IMR-90 (cell line): ENCODE data around the gene CHMP6. TPM values are rescaled to one million over a fixed set of nuclear protein-coding genes. Genes with fewer than 3 reads are reported as not detected.
"Not testable (repeated sequence)": the region's sequence is repeated elsewhere in the genome, so short reads cannot be mapped to it uniquely, and the experiment has no call there.

Source experiments
- ATAC-seq: fragments of 200-7000 bp; cut with Tn5 transposase; 2 replicates; pipeline ENCODE4 v1.9.1; 2020; ENCODE audit warnings: low read depth, mild to moderate bottlenecking, moderate library complexity
- BruUV-seq: library from RNA; stranded (reverse); fragments of 400-500 nt; replicated peaks from 2 replicates; lab custom pipeline; 2021; lab: Mats Ljungman, UMichigan
- CTCF ChIA-PET: fragments of 300-600 bp; formaldehyde crosslinking; extraction: SDS; loops from one replicate; lab custom pipeline; 2021; ENCODE audit warnings: antibody characterized with exemption; lab: Yijun Ruan, JAX
- POLR2A ChIA-PET: fragments of 300-600 bp; sonication (Branson Sonifier 250); formaldehyde crosslinking; loops from one replicate; lab custom pipeline; 2022; ENCODE audit warnings: antibody characterized with exemption; ENCODE audit not compliant: unreplicated experiment; lab: Charles Lee
- DNase-seq: peaks from one replicate; pipeline ENCODE4 v3.0.0; 2013
- H2AFZ ChIP-seq: replicated peaks from 2 replicates; pipeline ENCODE3; 2013; ENCODE audit warnings: low read length, mild to moderate bottlenecking; ENCODE audit not compliant: poor library complexity
- H2AK5ac ChIP-seq: 2 replicates; pipeline ENCODE4 v1.6.1; 2013; ENCODE audit warnings: low read depth, low read length, inconsistent platforms
- H2AK9ac ChIP-seq: replicated peaks from 2 replicates; pipeline ENCODE3; 2013; ENCODE audit warnings: mild to moderate bottlenecking, low read depth, low read length, moderate library complexity; ENCODE audit not compliant: poor library complexity
- H2BK120ac ChIP-seq: 2 replicates; pipeline ENCODE4 v1.6.1; 2013; ENCODE audit warnings: low read depth, low read length, inconsistent platforms
- H2BK15ac ChIP-seq: 3 replicates; pipeline ENCODE4 v1.6.1; 2013; ENCODE audit warnings: low read depth, low read length, inconsistent platforms
- H2BK20ac ChIP-seq: 2 replicates; pipeline ENCODE4 v1.6.1; 2013; ENCODE audit warnings: low read depth, mild to moderate bottlenecking, inconsistent platforms, low read length, moderate library complexity
- H2BK5ac ChIP-seq: 2 replicates; pipeline ENCODE4 v1.6.1; 2013; ENCODE audit warnings: mild to moderate bottlenecking, low read depth, low read length, inconsistent platforms; ENCODE audit not compliant: poor library complexity, severe bottlenecking
- H3K14ac ChIP-seq: replicated peaks from 2 replicates; pipeline ENCODE4 v1.6.1; 2013; ENCODE audit warnings: low read depth, low read length, inconsistent platforms
- H3K18ac ChIP-seq: 2 replicates; pipeline ENCODE4 v1.6.1; 2013; ENCODE audit warnings: low read depth, low read length, control low read depth
- H3K23ac ChIP-seq: 2 replicates; pipeline ENCODE4 v1.6.1; 2013; ENCODE audit warnings: low read depth, low read length, inconsistent platforms
- H3K27ac ChIP-seq: 2 replicates; pipeline ENCODE4 v1.5.1; 2013; ENCODE audit warnings: mild to moderate bottlenecking, control low read depth, low read length; ENCODE audit not compliant: insufficient read depth
- H3K27me3 ChIP-seq: 2 replicates; pipeline ENCODE4 v1.6.1; 2013; ENCODE audit warnings: low read length; ENCODE audit not compliant: control insufficient read depth, insufficient read depth
- H3K36me3 ChIP-seq: 2 replicates; pipeline ENCODE4 v1.6.1; 2013; ENCODE audit warnings: low read length, mixed read lengths; ENCODE audit not compliant: control insufficient read depth, insufficient read depth
- H3K4ac ChIP-seq: 2 replicates; pipeline ENCODE4 v1.6.1; 2013; ENCODE audit warnings: low read depth, low read length, inconsistent platforms
- H3K4me1 ChIP-seq: 2 replicates; pipeline ENCODE4 v1.6.1; 2013; ENCODE audit warnings: low read length, mixed read lengths; ENCODE audit not compliant: control insufficient read depth, insufficient read depth
- H3K4me2 ChIP-seq: 2 replicates; pipeline ENCODE4 v1.6.1; 2013; ENCODE audit warnings: low read depth, mild to moderate bottlenecking, control low read depth, low read length, moderate library complexity
- H3K4me3 ChIP-seq: 2 replicates; pipeline ENCODE4 v1.5.1; 2013; ENCODE audit warnings: low read depth, mild to moderate bottlenecking, control low read depth, low read length, moderate library complexity; ENCODE audit not compliant: insufficient read depth
- H3K56ac ChIP-seq: 2 replicates; pipeline ENCODE4 v1.6.1; 2013; ENCODE audit warnings: low read length, inconsistent platforms; ENCODE audit not compliant: insufficient read depth; ENCODE audit errors: extremely low read depth
- H3K79me1 ChIP-seq, 2 experiments: 2 replicates each; pipeline ENCODE4 v1.6.1; 2013; ENCODE audit warnings: low read length in 2 of 2, inconsistent platforms in 1 of 2, low read depth in 1 of 2
- H3K9ac ChIP-seq: 2 replicates; pipeline ENCODE4 v1.6.1; 2013; ENCODE audit warnings: low read depth, low read length, control low read depth
- H3K9me1 ChIP-seq: 2 replicates; pipeline ENCODE4 v1.6.1; 2013; ENCODE audit warnings: low read length, inconsistent platforms; ENCODE audit not compliant: insufficient read depth
- H3K9me3 ChIP-seq: 2 replicates; pipeline ENCODE4 v1.6.1; 2013; ENCODE audit warnings: low read length; ENCODE audit not compliant: control insufficient read depth, insufficient read depth
- H4K20me1 ChIP-seq: 2 replicates; pipeline ENCODE4 v1.6.1; 2013; ENCODE audit warnings: low read length, inconsistent platforms; ENCODE audit not compliant: insufficient read depth
- H4K5ac ChIP-seq: 2 replicates; pipeline ENCODE4 v1.6.1; 2013; ENCODE audit warnings: mild to moderate bottlenecking, low read depth, low read length, control low read depth
- H4K8ac ChIP-seq, 2 experiments: 2 replicates each; pipeline ENCODE4 v1.6.1; 2013; ENCODE audit warnings: low read depth in 2 of 2, low read length in 2 of 2, control low read depth in 1 of 2, inconsistent platforms in 1 of 2
- H4K91ac ChIP-seq: 2 replicates; pipeline ENCODE4 v1.6.1; 2013; ENCODE audit warnings: low read depth, low read length, inconsistent platforms; ENCODE audit not compliant: insufficient read depth
- BHLHE40 ChIP-seq: fragments of 150-350 bp; IDR thresholded peaks from 2 replicates; pipeline ENCODE4 v1.6.1; 2016; ENCODE audit warnings: mild to moderate bottlenecking, low read depth, low read length
- WGBS, 2 experiments: methylation state at CpG; one replicate each; pipeline versions ENCODE4 v1.1.5 to v1.1.7; 2013; ENCODE audit warnings: missing lambda C conversion rate in 2 of 2; ENCODE audit not compliant: insufficient read length in 1 of 2; ENCODE audit errors: extremely low coverage in 2 of 2; 5-methylcytosine and 5-hydroxymethylcytosine counted together
- dilution Hi-C: fragments of 300-500 bp; cut with HindIII; formaldehyde crosslinking; loops from one replicate; pipeline ENCODE4 v1.14.3; 2018; ENCODE audit warnings: low sequenced_read_pairs; ENCODE audit not compliant: unreplicated experiment
- in situ Hi-C: fragments of 300-500 bp; cut with MboI; formaldehyde crosslinking; loops from 3 replicates; pipeline ENCODE4 v1.14.3; 2019; ENCODE audit warnings: low sequenced_read_pairs, inconsistent platforms, mixed read lengths
- intact Hi-C: fragments of 100-400 bp; cut with micrococcal nuclease; formaldehyde crosslinking; loops from 2 replicates; pipeline ENCODE4 v1.10.0; 2022
- polyA plus RNA-seq, 3 experiments: library from polyadenylated mRNA; depleted of rRNA; stranded (reverse); fragments of >200 nt; gene quantifications; 2 replicates each; pipeline ENCODE4 v1.2.3, GENCODE V29; 2012; ENCODE audit warnings: low replicate concordance in 1 of 3
- total RNA-seq: library from RNA; depleted of rRNA; stranded (reverse); fragments of >200 nt; gene quantifications from 2 replicates; pipeline ENCODE4 v1.2.3, GENCODE V29; 2012

The CHMP6 gene
- total and polyA plus RNA-seq, 2 of the 4 experiments (the other 2 are of a cell fraction), result 5.0 to 40.3 TPM

DNA sequence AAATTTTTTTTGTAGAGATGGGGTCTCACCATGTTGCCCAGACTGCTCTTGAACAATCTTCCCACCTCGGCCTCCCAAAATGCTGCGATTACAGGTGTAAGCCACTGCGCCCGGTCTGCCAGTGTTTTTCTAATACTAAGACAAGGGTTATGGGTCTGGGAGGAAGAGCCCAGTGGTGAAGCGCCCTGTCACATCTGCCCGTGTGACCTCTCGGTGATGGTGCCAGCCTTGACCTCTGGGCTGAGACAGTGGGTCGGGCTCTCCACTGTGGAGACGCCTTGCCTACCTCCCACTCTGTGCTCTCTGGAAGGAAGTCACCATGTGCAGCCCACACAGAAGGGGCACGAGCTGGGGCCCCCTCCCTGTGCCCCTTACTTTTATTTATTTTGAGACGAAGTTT lies 38.2 kb downstream of the CHMP6 start:
- DNase-seq (no peak), ATAC-seq (no peak)
- Histone ChIP-seq H2AK9ac (no peak overlapping the region), H3K79me1 (peaks cover 0 to 15% of the 10 kb centered on the region in 2 experiments; a peak in 2 of 4 replicates), H3K18ac (no peak overlapping the region), H3K4me2 (no peak overlapping the region), H3K9me1 (no peaks in the 10 kb centered on the region), H3K4me3 (no peak overlapping the region), H3K27me3 (peaks cover 32% of the 10 kb centered on the region), H4K20me1 (no peaks in the 10 kb centered on the region), H3K36me3 (peaks cover 15% of the 10 kb centered on the region; the same call in 1 of the 2 replicates), H4K8ac (no peak overlapping the region), H4K91ac (no peak overlapping the region), H2BK15ac (no peak overlapping the region), H3K23ac (no peak overlapping the region), H3K14ac (no peak overlapping the region), H3K4me1 (peaks cover 5% of the 10 kb centered on the region), H3K27ac (no peak overlapping the region), H2AFZ (peak overlapping the region; percentile 21), H2AK5ac (no peak overlapping the region), H3K9ac (no peak overlapping the region), H2BK120ac (no peak overlapping the region), H3K4ac (no peak overlapping the region), H2BK20ac (no peak overlapping the region), H3K9me3 (peaks cover 1% of the 10 kb centered on the region; the same call in 1 of the 2 replicates), H3K56ac (no peak overlapping the region), H2BK5ac (no peak overlapping the region), H4K5ac (no peak overlapping the region)
- TSS peak; percentile 73 for BruUV-seq
- in situ Hi-C loops, result loop anchor here (5.0 kb wide), 1 partner anchor 67 kb away; no protein-coding TSS in a partner anchor
- TF ChIP-seq BHLHE40, result no peak
- intact Hi-C loops, result no loop called here
- ChIA-PET CTCF (no interaction called here), POLR2A (interaction anchor here (0.7 kb wide), 1 partner anchor 65 kb away, joined by 3 read pairs; no protein-coding TSS in a partner anchor)
- WGBS, 2 experiments, result 86% methylated on average over 7 of the region's 11 CpGs; no CpG with 5 or more reads in 1 of the 2 experiments
- dilution Hi-C loops, result no loop called here

DNA sequence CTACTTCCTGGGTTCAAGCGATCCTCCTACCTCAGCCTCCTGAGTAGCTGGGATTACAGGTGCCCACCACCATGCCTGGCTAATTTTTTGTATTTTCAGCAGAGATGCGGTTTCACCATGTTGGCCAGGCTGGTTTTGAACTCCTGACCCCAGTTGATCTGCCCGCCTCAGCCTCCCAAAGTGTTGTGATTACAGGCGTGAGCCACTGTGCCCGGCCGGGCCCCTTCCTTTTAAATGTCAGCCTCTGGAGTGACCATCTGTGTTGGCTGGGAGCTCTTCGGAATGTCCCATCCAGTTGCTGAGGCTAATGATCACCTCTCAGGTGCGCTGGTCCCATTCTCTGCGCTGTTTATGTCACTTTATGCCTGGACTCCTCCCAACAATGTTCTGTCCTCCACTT lies 38.7 kb downstream of the CHMP6 start:
- H3K27ac ChIP-seq, dilution Hi-C loops, H2BK20ac ChIP-seq, POLR2A ChIA-PET, H3K14ac ChIP-seq, BruUV-seq, H3K4me3 ChIP-seq, H3K56ac ChIP-seq, H2AK9ac ChIP-seq, H2BK120ac ChIP-seq, H3K4ac ChIP-seq, H3K18ac ChIP-seq, H2BK15ac ChIP-seq, H2BK5ac ChIP-seq, H3K4me1 ChIP-seq, H2AK5ac ChIP-seq, H3K4me2 ChIP-seq, H4K8ac ChIP-seq, H4K20me1 ChIP-seq, H3K9ac ChIP-seq, ATAC-seq, H2AFZ ChIP-seq, CTCF ChIA-PET, DNase-seq, H4K91ac ChIP-seq, intact Hi-C loops, H3K23ac ChIP-seq, H3K9me1 ChIP-seq, H4K5ac ChIP-seq, H3K9me3 ChIP-seq: not testable (repeated sequence)
- WGBS, 2 experiments, result 88% methylated on average over 7 of the region's 9 CpGs; no CpG with 5 or more reads in 1 of the 2 experiments
- Histone ChIP-seq H3K36me3 (peaks cover 15% of the 10 kb centered on the region; the same call in 1 of the 2 replicates), H3K27me3 (peaks cover 29% of the 10 kb centered on the region), H3K79me1 (peaks cover 0 to 15% of the 10 kb centered on the region in 2 experiments; a peak in 2 of 4 replicates)
- in situ Hi-C loops, result loop anchor here (5.0 kb wide), 1 partner anchor 67 kb away; no protein-coding TSS in a partner anchor
